NCI-H1417 treated with DMSO at 0.1 percent for 48 hours (cell line): Measurements from ENCODE around the gene LCLAT1.

ENCODE experiments used
- DNase-seq: peaks from one replicate; lab custom pipeline; 2025; lab: John Stamatoyannopoulos, UW

LCLAT1 gene

DNA sequence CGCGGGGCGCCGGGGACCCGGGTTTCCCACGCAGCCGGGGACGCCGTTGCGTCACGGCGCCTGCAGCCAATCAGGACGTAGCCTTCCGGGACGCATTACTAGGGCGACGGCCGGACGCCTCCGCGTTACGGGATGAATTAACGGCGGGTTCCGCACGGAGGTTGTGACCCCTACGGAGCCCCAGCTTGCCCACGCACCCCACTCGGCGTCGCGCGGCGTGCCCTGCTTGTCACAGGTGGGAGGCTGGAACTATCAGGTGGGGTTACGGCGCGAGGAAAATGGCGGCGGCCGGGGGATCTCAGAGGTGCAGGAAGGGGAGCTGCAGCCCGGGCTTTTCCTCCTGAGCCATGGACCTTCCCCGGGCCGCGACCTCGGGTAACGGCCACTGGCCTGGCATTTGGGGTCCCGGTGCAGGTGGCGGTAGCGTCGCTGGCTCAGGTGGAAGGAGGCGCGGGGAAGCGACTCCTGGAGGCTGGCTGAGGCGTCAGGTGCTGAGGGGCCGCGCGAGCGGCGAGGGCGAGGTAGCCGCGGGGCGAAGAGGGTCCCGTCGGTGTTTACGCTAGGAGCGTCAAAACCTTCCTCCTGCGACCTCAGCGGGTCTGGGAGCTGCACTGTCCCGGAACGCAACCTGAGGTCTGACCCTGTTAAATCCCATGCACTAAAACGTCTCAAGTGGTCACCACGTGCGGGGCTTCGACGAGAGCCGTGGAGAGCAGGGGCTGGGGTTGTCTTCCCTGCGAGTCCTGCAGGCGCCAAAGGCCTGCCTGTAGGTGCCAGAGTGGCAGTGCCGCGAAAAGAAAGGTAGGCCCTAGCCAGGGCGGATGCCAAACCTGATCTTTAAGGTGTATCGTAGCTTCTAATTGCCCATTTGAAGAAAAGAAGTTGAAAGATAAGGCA, at the start of gene LCLAT1:
Gene LCLAT1 (plus strand): TSS at position 98 of the 897 bp plus-strand sequence. CDS start 78,345 bp downstream, outside the sequence.
- no peak for DNase-seq

- DNase-seq: no peak
Observed at GRCh38 chr2:30398084-30398873, 48.8 kb upstream of the LCLAT1 start.

GRCh38 chr2:30400151-30400954, 46.7 kb upstream of the LCLAT1 start:
- no peak for DNase-seq

DNA sequence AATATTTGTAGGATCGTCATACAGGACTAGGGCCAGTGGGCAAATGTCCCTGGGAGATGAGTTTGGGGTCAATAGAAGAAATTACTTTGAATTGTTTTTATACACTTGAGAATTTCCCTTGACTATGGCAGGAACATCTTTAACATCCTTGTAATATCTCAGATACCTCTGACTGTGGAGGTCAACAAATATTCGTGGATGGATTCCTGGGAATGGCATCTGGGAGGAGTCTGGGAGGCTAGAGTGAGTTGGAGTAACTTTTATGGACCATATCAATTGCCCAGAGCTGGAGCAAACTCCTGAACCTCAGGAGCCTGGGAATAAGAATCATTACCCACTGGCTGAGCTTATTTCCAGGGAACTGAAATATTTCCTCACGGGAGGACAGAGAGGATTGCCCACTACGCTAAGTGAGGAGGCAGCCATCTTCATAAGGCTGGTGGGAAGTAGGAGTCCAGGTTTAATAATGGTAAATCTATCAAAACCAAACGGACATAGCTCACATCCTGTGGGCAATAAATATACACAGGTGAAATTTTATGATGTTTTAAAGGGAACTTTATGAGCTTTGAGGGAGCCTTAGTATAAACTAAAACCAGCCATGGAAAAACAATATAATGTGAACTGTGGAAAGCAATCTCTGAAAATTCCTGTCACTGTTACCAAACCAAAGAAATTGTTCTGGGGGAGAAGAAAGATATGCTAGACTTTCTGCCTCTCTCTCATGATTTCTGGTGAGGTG, 44.4 kb upstream of the LCLAT1 start:
- DNase-seq: no peak

GRCh38 chr2:30403592-30404312, 43.3 kb upstream of the LCLAT1 start:
- no peak for DNase-seq

GRCh38 chr2:30404319-30405259, 42.5 kb upstream of the LCLAT1 start:
- no peak for DNase-seq

DNA sequence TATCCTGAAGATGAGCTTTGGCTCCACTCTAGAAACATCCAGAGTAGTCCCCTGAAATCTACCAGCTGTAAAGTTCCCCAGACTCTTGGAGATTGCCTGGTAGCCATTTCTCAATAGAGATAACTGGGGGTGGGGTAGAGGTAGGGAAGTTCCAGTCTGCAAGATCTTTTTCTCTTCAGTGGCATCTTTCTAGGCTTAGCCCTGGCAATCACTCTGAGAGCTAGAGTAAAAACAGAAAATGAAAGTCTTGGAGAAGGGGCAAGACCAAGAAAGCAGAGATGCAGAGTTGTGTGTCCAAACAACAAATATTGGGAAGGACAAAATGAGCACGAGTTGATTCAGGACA, 41.8 kb upstream of the LCLAT1 start:
- DNase-seq: no peak

DNA sequence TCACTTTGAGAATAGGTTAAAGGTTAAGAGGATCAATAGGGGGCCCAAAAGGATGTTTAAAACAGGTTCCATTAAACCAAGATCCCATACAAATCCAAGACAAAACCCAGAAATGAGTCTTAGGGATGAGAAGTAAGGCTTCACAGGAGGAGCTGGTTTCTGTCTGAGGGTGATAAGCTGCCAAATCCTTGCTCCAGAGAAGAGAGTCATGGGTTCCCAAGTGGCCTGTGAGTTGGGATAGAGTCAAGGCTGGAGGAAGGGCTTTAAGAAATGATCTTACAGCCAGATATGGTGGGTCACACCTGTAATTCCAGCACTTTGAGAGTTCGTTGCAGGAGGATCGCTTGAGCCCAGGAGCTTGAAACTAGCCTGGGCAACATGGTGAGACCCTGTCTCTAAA, 40.2 kb upstream of the LCLAT1 start:
- no peak for DNase-seq

DNA sequence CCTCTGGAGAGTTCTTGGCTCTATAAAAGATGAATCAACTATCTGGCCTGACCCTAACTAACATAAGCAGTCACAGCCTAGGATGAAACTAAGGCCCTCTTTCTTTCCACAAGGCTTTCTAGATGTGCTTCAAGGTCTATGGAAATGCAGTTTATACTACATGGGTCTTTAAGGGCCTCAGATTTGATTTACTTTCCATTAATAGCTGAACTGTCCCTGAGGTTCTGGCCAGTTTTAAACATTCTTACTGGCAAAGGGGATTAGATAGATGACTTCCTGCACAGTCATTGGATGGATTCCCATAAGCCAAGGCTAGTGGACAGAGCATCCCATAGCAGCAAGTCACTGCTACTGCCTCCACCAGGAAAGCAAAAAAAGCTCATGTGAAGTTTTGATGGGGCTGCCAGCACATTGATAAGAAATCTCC, 38.1 kb upstream of the LCLAT1 start:
- DNase-seq: no peak

DNA sequence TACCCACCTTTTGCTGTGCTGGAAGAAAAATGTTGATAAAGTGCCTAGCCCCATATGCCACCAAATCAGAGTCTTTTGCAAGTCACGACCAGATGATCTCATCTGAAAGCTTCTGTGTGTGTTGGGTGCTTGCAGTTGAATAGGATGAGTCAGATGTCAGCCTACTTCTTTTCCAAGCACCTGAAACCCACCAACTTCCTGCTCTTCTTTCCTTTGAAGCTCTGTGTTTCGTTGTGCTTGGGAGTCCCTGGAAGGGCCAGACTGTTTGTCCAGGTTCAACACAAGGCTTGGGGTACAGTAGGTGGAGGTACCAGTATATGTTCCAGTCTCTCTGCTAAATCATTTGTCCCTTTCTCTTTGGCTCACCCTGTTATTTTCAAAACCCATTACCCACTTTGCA, 36.8 kb upstream of the LCLAT1 start:
- DNase-seq: no peak

DNA sequence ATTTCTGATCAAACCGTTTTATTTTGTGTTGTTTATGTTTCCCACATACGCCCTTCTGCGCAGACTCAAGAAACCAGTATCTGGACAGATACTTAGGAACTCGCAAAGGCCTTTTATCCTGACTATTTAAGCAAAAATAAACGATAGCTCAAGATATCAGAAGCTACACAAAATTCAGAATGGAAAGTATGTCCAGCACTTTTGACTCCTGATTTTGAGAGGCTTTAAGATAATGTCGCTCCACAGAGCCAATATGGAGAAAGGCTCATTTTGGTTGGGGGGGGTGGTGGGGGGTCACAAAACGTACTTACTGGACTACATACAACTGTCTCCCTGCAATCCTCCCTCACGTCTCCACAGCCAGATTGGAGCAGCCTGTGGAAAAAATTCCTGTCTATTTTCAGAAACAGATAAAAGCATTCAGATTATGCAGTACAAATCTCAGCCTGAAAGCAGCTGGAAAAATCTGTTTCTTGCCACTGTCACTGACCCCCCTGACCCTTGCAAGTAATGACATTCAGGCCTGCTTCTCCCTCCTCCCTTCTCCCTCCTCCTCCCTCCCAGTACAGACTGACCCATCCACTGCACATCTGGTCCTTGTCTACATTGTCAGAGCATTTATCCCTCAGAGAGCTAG, 34.9 kb upstream of the LCLAT1 start:
- DNase-seq: no peak

DNA sequence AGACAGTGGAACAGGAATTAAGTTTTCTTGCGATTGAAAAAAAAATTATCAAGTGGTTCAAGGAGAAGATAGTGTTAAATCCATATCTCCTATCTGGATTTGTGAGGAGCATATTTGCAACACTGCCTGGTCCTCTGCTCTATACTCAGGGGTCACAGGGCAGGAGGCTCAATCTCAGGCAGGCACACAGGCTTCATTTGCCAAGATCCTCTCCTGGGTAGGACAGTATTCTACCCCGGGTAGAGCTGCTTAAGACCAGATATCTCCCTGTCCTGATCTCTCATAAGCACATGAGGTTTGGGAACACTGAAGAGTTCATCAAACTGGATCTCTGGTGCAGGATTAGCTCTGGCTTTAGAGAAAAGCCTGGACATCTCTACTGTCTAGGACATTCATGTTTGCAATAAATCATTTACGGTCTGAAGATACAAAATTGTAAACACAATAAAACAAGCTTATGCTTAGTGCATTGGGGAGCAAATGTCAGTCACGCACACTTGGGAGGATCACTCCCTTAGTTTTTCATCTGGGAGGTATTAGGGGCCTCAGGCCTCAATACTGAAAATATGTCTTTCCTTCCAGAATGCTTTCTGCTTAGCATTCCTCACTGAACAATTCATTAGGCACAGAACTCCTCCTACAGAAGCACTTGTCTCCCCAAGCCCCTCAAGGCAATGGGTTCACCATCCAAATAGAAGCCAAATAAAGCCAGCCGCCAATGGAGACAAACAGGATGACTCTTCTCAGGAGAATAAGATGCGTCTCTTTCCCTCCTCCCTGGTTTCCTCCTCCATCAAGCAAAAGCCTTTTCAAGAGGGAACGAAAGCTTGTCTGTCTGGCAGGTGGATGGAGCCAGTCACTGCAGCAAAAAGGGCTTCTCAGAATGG, 34.1 kb upstream of the LCLAT1 start:
- no peak for DNase-seq

DNA sequence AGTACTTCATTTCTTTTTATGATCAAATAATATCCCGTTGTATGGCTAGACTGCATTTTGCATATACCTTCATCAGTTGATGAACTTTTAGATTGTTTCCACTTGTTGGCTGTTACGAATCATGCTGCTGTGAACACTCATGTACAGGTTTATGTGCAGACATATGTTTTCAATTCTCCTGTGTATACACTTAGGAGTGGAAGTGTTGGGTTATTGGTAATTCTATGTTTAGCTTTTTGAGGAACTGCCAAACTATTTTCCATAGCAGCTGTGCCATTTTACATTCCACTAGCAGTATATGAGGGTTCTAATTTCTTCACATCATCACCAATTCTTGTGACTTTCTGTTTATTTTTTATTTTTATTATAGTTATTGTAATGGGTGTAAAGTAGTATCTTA, 32.1 kb upstream of the LCLAT1 start:
- DNase-seq: no peak

- DNase-seq: no peak
Observed at GRCh38 chr2:30417253-30417652, 29.8 kb upstream of the LCLAT1 start.

DNA sequence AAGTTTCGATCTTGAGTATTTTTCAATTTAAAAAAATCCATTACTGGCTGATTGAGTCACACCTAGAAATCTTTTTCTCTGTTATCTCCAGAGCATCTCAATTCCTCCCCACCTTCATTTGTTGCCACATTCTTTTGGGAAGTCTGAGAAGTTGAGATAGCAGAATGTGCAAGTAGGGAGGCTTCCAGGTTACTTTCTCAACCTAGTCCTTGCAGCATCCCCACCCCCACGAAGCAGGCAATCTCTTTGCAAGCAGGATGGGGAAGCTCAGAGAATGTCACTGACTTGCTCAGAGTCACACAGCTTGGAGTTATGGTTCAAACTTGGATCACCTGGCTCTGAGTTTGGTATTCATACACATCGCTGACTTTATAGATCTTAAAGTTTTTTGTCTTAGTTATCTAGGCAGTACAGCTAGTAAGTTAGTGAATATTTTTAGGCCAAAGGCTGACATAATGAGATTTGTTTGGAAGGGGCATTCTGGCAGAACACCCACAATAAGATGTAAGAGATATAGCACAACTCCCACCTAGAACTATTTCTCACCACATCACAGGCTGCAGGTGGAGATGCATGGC, 25.9 kb upstream of the LCLAT1 start:
- no peak for DNase-seq

DNA sequence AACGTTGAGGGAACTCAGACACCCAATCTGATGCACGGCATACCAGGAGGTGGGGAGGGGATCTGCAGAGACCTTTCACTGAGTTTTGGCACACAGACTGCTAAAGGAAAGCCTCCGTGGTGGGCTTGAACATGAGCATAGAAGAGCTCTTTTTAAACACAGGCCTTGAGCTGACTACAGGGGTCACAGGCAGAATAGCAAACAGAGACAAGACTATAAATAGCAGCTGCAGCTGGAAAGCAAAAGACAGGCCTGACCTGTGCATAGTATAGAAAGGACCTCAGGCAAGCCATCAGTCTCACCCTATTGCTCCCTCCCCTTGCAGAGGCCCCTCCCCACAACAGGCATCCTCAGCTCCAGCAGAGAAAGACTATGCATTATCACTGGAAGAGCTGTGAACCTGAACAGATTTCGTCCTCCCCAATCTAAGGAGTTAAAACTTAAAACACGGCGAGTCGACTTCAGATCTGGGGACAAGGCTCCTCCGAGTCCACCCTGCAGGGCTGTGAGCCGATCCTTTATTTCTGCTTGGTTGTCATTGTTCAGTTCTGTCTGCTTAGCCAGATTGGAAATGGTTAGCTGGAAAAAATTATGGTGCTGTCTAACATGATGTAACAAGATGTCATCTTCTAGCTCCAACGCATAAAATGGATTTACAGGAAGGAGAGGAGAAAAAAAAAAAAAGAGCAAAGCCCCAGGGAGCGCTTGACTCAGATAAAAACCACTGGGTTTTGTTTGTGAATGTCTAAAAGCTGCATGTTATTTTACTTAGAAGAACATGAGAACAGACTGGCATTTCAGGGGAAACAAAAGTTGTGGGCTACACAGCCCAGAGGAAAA, 25.2 kb upstream of the LCLAT1 start:
- peak; percentile 65 for DNase-seq

GRCh38 chr2:30422444-30423040, 24.5 kb upstream of the LCLAT1 start:
- DNase-seq: no peak
